GM06990 (cell line): Measurements from ENCODE around the gene IPO9.
A peak's percentile ranks its signal among the peaks of the same experiment; 100 is the strongest.

Experiments used
- DNase-seq: peaks from one replicate; pipeline ENCODE4 v3.0.0-alpha.2; 2011; ENCODE audit not compliant: insufficient read length; ENCODE audit errors: extremely low read depth
- H3K27me3 ChIP-seq: replicated peaks from 2 replicates; pipeline ENCODE4 v1.6.0; 2011; ENCODE audit warnings: low read length; ENCODE audit not compliant: control insufficient read depth, insufficient read depth
- H3K36me3 ChIP-seq: 2 replicates; pipeline ENCODE4 v1.5.1; 2011; ENCODE audit warnings: low read length; ENCODE audit not compliant: control insufficient read depth, insufficient read depth
- H3K4me3 ChIP-seq: replicated peaks from 2 replicates; pipeline ENCODE4 v1.5.1; 2011; ENCODE audit warnings: low read depth, mild to moderate bottlenecking, control low read depth, low read length
- TF ChIP-seq, protein P1 (sequence below): IDR thresholded peaks from 2 replicates; pipeline ENCODE4 v1.5.1; 2011; ENCODE audit warnings: low read length, control low read depth, mild to moderate bottlenecking, inconsistent platforms; ENCODE audit not compliant: insufficient read depth, poor library complexity, severe bottlenecking

The IPO9 gene

DNA sequence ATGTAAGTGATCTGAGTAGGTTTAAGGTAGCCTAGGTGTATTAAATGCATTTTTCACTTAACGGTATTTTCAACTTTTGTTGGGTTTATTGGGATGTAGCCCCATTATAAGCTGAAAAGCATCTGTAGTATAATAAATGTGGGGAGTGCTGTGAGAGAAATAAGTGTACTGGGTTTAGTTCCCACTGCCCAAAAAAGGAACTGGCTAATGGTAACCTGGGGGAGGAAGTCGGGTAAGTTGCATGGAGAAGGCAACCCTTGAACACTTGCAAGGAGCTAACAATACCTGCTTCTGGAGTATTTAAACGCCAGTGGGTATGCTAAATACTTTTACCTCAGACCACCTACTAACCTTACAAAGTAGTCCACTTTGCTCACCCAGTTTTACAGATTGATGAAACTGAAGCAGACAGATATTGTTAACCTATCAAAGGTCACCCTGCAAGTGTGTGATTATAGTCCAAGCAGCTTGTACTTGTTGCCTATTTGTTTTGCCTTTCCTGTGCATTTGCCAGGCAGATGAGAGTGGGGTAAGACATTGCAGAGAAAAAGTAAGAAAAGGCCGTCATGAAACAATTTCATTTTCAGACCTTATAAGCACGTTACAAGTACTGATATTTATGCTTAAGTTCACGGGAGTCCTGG, 52.1 kb downstream of the IPO9 start:
- no peaks in the 10 kb centered on the region for H3K27me3 ChIP-seq
- TF ChIP-seq, protein P1, sequence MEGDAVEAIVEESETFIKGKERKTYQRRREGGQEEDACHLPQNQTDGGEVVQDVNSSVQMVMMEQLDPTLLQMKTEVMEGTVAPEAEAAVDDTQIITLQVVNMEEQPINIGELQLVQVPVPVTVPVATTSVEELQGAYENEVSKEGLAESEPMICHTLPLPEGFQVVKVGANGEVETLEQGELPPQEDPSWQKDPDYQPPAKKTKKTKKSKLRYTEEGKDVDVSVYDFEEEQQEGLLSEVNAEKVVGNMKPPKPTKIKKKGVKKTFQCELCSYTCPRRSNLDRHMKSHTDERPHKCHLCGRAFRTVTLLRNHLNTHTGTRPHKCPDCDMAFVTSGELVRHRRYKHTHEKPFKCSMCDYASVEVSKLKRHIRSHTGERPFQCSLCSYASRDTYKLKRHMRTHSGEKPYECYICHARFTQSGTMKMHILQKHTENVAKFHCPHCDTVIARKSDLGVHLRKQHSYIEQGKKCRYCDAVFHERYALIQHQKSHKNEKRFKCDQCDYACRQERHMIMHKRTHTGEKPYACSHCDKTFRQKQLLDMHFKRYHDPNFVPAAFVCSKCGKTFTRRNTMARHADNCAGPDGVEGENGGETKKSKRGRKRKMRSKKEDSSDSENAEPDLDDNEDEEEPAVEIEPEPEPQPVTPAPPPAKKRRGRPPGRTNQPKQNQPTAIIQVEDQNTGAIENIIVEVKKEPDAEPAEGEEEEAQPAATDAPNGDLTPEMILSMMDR, result no peak
- H3K4me3 ChIP-seq, result no peak overlapping the region
- H3K36me3 ChIP-seq, result peaks cover 3% of the 10 kb centered on the region
- no peak for DNase-seq

DNA sequence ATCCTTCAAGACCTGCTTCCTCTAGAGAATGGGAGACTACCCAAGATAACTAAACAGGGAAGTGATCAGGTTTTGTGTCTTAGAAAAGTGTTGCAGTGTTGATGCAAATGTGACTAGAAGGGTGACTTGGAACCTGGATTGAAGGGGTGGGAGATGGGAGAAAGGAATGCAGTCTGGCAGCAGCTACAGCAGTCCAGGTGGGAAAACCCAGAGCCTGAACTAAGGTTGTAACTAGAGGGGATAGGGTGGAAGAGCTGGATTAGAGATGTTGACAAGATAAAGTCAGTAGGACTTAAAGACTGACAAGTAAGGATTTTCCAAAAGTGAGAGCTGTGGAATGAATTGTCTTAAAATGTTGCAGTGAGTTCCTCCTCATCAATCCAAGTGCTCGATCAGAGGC, 52.7 kb downstream of the IPO9 start:
- TF ChIP-seq, protein P1, result no peak
- H3K27me3 ChIP-seq, result no peaks in the 10 kb centered on the region
- no peaks in the 10 kb centered on the region for H3K36me3 ChIP-seq
- H3K4me3 ChIP-seq, result no peak overlapping the region
- DNase-seq, result no peak

DNA sequence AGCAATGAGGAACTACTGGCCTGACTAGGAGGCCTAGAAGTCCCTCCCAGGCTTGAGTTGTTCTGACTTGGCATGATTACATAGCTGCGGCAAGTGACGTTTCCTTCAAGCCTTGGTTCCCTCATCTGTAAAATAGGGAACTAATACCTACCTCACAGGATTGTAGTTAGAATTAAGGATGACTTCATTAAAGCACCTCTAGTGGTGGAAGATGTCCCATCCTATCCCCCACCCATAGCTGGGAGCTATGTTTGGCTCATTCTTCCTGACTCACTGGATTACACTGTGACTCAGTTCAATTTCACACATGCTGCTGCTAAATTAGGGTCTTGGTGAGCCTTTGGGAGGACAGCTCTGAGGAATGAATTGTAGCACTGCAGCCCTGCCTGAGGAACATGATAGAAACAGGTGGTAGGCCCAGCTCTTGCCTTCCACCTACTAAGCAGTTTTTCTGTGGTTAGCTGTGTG, 53.7 kb downstream of the IPO9 start:
- peaks cover 3% of the 10 kb centered on the region for H3K27me3 ChIP-seq
- no peak overlapping the region for H3K4me3 ChIP-seq
- DNase-seq, result peak; percentile 31
- TF ChIP-seq, protein P1, result no peak
- no peaks in the 10 kb centered on the region for H3K36me3 ChIP-seq

DNA sequence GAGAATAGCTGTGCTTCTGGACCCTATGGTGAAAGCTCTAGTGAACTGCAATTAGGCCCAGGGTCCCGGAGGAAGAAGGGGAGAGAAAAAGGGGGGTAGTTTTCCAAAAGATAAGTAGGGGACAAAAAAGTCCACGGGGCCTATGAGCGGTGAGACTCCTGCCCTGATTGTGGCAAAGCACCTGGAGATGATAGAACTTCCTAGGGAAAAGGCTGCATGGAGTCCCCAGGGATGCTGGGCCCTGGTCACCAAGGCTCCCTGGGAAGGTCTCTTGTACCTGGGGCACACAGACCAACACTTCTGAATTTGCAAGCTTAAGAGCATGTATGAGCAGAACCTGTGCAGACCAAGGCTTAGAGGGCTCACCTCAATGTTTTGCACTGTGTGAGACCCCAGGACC, 54.3 kb downstream of the IPO9 start:
- DNase-seq, result no peak
- TF ChIP-seq, protein P1, result no peak
- Histone ChIP-seq H3K4me3 (no peak overlapping the region), H3K36me3 (no peaks in the 10 kb centered on the region), H3K27me3 (peaks cover 5% of the 10 kb centered on the region)

DNA sequence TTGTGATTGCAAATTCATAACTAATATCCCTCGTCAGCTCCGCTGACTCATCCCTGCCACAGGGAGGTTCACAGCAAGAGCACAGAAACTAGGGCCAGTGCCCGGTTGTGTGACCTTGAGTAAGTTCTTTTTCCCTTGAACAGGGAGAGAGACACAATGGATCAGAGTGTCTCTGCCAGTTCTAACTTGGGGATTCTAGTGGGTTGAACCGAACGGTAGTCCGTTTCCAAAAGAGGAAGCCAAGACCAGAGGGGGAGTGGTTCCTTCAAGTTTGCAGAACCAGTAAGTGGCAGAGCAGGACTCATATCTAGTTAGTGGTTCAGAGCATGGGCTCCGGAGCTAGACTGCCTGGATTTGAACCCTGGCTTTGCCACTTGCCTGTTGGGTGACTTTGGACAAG, 54.8 kb downstream of the IPO9 start:
- no peak overlapping the region for H3K4me3 ChIP-seq

More for the DNA sequence above, 54.8 kb downstream of the IPO9 start:
- no peak for DNase-seq
- no peaks in the 10 kb centered on the region for H3K36me3 ChIP-seq
- peaks cover 5% of the 10 kb centered on the region for H3K27me3 ChIP-seq
- TF ChIP-seq, protein P1, result no peak
